ENCODE measurements around the gene HBG1.

The HBG1 gene

DNA sequence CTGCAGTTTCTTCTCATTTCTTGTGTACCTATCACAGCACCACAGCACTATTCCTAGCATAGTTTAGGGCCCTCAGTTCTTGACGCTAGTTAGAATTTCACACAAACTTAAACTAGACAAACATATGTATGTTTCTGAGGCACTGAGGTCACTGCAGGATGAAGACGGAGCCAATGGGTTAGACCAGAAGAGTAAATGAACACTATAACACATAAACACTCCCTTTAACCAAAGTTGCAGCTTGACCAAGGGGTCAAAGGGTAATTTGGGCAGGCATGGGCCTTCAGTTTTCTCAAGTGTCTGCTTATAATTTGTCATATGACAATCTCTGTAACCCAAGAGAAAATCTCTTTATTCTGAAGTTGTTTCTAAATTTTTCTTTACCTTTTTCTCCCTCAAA, 33.0 kb upstream of the HBG1 start:
- Histone ChIP-seq H3K4me1 (ENCODE audit: control insufficient read depth, insufficient read depth, low read length) (no peaks in the 10 kb centered on the region), H3K27ac (ENCODE audit: extremely low read depth, low read depth, low read length) (no peak overlapping the region), H3K36me3 (ENCODE audit: control insufficient read depth in 2 of 2, insufficient read depth in 1 of 2, low read length in 2 of 2) (no peaks in the 10 kb centered on the region), H3K4me3 (ENCODE audit: low read depth, low read length) (no peak overlapping the region), H3K9me3 (ENCODE audit: control insufficient read depth, insufficient read depth, low read depth, low read length) (no peaks in the 10 kb centered on the region)
- CTCF ChIA-PET = no interaction called here
- TF ChIP-seq ZNF776 (tag by site-specific recombination; IDR thresholded peaks at IDR 0.05; ENCODE audit: borderline replicate concordance) (no peak), GFI1B (tag by site-specific recombination; IDR thresholded peaks at IDR 0.05) (no peak), ZNF639 (tag by site-specific recombination; IDR thresholded peaks at IDR 0.05) (no peak), ZNF16 (tag by site-specific recombination; IDR thresholded peaks at IDR 0.05; ENCODE audit: low read depth) (no peak), ZSCAN16 (tag by site-specific recombination; IDR thresholded peaks at IDR 0.05) (no peak)
- POLR2A ChIA-PET = no interaction called here

DNA sequence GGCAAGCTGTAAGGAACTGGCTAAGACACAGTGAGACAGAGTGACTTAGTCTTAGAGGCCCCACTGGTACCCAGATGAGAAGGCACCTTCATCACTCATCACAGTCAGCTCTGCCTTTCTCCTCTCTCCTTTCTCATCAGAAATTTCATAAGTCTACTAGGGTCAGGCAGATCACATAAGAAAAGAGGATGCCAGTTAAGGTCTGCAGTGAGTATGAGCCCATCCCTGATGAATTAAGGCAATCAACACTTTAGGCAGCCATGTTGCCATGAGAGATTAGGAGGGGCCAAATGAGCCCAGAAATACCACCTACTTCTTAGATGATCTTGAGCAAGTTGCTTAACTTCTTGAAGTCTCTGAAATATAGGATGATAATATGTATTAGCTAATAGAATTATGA, 31.9 kb upstream of the HBG1 start:
- CTCF ChIA-PET = no interaction called here
- H3K4me3 ChIP-seq (ENCODE audit: low read depth, low read length) = no peak overlapping the region
- H3K9me3 ChIP-seq (ENCODE audit: control insufficient read depth, insufficient read depth, low read depth, low read length) = no peaks in the 10 kb centered on the region
- POLR2A ChIA-PET = no interaction called here
- TF ChIP-seq MEIS1 (CRISPR knock-in tag; IDR thresholded peaks at IDR 0.05; ENCODE audit: borderline replicate concordance) (no peak), HOXC10 (CRISPR knock-in tag; IDR thresholded peaks at IDR 0.05) (no peak), ZNF629 (tag by site-specific recombination; IDR thresholded peaks at IDR 0.05) (no peak), ZNF341 (tag by site-specific recombination; IDR thresholded peaks at IDR 0.05; ENCODE audit: low read depth) (no peak), ZNF560 (tag by site-specific recombination; IDR thresholded peaks at IDR 0.05; ENCODE audit: borderline replicate concordance) (no peak), ZNF16 (tag by site-specific recombination; IDR thresholded peaks at IDR 0.05; ENCODE audit: low read depth) (no peak), ZNF610 (tag by site-specific recombination; IDR thresholded peaks at IDR 0.05; ENCODE audit: borderline replicate concordance) (no peak), ZNF768 (tag by site-specific recombination; IDR thresholded peaks at IDR 0.05) (no peak), ZIC2 (tag by site-specific recombination; IDR thresholded peaks at IDR 0.05) (no peak), ZNF37A (tag by site-specific recombination; IDR thresholded peaks at IDR 0.05) (no peak), ZNF792 (tag by site-specific recombination; IDR thresholded peaks at IDR 0.05) (no peak), ZNF48 (tag by site-specific recombination; IDR thresholded peaks at IDR 0.05) (no peak), ZNF121 (tag by site-specific recombination; IDR thresholded peaks at IDR 0.05) (no peak), PBX3 (CRISPR knock-in tag; IDR thresholded peaks at IDR 0.05) (no peak), ZNF585B (tag by site-specific recombination; IDR thresholded peaks at IDR 0.05) (no peak), ZNF146 (tag by site-specific recombination; IDR thresholded peaks at IDR 0.05) (no peak), ZFP41 (tag by site-specific recombination; IDR thresholded peaks at IDR 0.05; ENCODE audit: borderline replicate concordance) (no peak)
- TF ChIP-seq, protein P1, sequence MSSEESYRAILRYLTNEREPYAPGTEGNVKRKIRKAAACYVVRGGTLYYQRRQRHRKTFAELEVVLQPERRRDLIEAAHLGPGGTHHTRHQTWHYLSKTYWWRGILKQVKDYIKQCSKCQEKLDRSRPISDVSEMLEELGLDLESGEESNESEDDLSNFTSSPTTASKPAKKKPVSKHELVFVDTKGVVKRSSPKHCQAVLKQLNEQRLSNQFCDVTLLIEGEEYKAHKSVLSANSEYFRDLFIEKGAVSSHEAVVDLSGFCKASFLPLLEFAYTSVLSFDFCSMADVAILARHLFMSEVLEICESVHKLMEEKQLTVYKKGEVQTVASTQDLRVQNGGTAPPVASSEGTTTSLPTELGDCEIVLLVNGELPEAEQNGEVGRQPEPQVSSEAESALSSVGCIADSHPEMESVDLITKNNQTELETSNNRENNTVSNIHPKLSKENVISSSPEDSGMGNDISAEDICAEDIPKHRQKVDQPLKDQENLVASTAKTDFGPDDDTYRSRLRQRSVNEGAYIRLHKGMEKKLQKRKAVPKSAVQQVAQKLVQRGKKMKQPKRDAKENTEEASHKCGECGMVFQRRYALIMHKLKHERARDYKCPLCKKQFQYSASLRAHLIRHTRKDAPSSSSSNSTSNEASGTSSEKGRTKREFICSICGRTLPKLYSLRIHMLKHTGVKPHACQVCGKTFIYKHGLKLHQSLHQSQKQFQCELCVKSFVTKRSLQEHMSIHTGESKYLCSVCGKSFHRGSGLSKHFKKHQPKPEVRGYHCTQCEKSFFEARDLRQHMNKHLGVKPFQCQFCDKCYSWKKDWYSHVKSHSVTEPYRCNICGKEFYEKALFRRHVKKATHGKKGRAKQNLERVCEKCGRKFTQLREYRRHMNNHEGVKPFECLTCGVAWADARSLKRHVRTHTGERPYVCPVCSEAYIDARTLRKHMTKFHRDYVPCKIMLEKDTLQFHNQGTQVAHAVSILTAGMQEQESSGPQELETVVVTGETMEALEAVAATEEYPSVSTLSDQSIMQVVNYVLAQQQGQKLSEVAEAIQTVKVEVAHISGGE (tag by site-specific recombination; conservative IDR thresholded peaks at IDR 0.05; ENCODE audit: low read depth) = no peak
- TF ChIP-seq, protein P2, sequence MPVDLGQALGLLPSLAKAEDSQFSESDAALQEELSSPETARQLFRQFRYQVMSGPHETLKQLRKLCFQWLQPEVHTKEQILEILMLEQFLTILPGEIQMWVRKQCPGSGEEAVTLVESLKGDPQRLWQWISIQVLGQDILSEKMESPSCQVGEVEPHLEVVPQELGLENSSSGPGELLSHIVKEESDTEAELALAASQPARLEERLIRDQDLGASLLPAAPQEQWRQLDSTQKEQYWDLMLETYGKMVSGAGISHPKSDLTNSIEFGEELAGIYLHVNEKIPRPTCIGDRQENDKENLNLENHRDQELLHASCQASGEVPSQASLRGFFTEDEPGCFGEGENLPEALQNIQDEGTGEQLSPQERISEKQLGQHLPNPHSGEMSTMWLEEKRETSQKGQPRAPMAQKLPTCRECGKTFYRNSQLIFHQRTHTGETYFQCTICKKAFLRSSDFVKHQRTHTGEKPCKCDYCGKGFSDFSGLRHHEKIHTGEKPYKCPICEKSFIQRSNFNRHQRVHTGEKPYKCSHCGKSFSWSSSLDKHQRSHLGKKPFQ (tag by site-specific recombination; IDR thresholded peaks at IDR 0.05) = no peak
- H3K4me1 ChIP-seq (ENCODE audit: control insufficient read depth, insufficient read depth, low read length) = no peaks in the 10 kb centered on the region
- H3K27ac ChIP-seq (ENCODE audit: extremely low read depth, low read depth, low read length) = no peak overlapping the region
- no peaks in the 10 kb centered on the region for H3K36me3 ChIP-seq (ENCODE audit: control insufficient read depth in 2 of 2, insufficient read depth in 1 of 2, low read length in 2 of 2)
